ENCODE results near the gene INO80E. TPM values are rescaled to one million over a fixed set of nuclear protein-coding genes. Genes with fewer than 3 reads are reported as not detected.

The INO80E gene
- total RNA-seq, 1 donor from 2014 or later = 29.0 TPM

GRCh38 chr16:29984137-29984763 lies 11.8 kb upstream of the INO80E start:
- peaks cover 100% of the 10 kb centered on the region for H3K36me3 ChIP-seq
- DNase-seq = no peak
- H3K4me3 ChIP-seq = no peak overlapping the region
- no peaks in the 10 kb centered on the region for H3K9me3 ChIP-seq (replicated peaks)
- peaks cover 20% of the 10 kb centered on the region for H3K4me1 ChIP-seq
- H3K27ac ChIP-seq (replicated peaks) = no peak overlapping the region
- H3K27me3 ChIP-seq (ENCODE audit: low read depth) = no peaks in the 10 kb centered on the region
- no peak for TF ChIP-seq CTCF (IDR thresholded peaks at IDR 0.05; ENCODE audit: borderline replicate concordance)
- intact Hi-C loops (cut with micrococcal nuclease) = no loop called here

- Histone ChIP-seq H3K27me3 (ENCODE audit: low read depth) (no peaks in the 10 kb centered on the region), H3K4me1 (peaks cover 16% of the 10 kb centered on the region), H3K36me3 (peaks cover 100% of the 10 kb centered on the region), H3K9me3 (replicated peaks) (no peaks in the 10 kb centered on the region), H3K27ac (replicated peaks) (no peak overlapping the region), H3K4me3 (no peak overlapping the region)
- TF ChIP-seq CTCF (IDR thresholded peaks at IDR 0.05; ENCODE audit: borderline replicate concordance) = no peak
- no peak for DNase-seq
- intact Hi-C loops (cut with micrococcal nuclease) = no loop called here
These were observed 11.3 kb upstream of the INO80E start for GRCh38 chr16:29984764-29985147.

- Histone ChIP-seq H3K36me3 (peaks cover 100% of the 10 kb centered on the region), H3K4me1 (peaks cover 11% of the 10 kb centered on the region), H3K9me3 (replicated peaks) (no peaks in the 10 kb centered on the region), H3K27ac (replicated peaks) (no peak overlapping the region), H3K4me3 (no peak overlapping the region), H3K27me3 (ENCODE audit: low read depth) (no peaks in the 10 kb centered on the region)
- DNase-seq = no peak
- intact Hi-C loops (cut with micrococcal nuclease) = no loop called here
- TF ChIP-seq CTCF (IDR thresholded peaks at IDR 0.05; ENCODE audit: borderline replicate concordance) = no peak
These were observed 10.7 kb upstream of the INO80E start for GRCh38 chr16:29985271-29985811.

GRCh38 chr16:29986231-29986630 lies 9.8 kb upstream of the INO80E start:
- peaks cover 100% of the 10 kb centered on the region for H3K36me3 ChIP-seq
- H3K27me3 ChIP-seq (ENCODE audit: low read depth) = no peaks in the 10 kb centered on the region
- intact Hi-C loops (cut with micrococcal nuclease) = no loop called here
- no peak for DNase-seq
- no peak overlapping the region for H3K27ac ChIP-seq (replicated peaks)
- H3K4me1 ChIP-seq = peaks cover 8% of the 10 kb centered on the region
- TF ChIP-seq CTCF (IDR thresholded peaks at IDR 0.05; ENCODE audit: borderline replicate concordance) = no peak
- no peaks in the 10 kb centered on the region for H3K9me3 ChIP-seq (replicated peaks)
- H3K4me3 ChIP-seq = no peak overlapping the region

GRCh38 chr16:29986931-29987330 lies 9.1 kb upstream of the INO80E start:
- TF ChIP-seq CTCF (IDR thresholded peaks at IDR 0.05; ENCODE audit: borderline replicate concordance) = no peak
- peaks cover 100% of the 10 kb centered on the region for H3K36me3 ChIP-seq
- intact Hi-C loops (cut with micrococcal nuclease) = no loop called here

More at GRCh38 chr16:29986931-29987330, 9.1 kb upstream of the INO80E start:
- H3K27me3 ChIP-seq (ENCODE audit: low read depth) = no peaks in the 10 kb centered on the region
- peaks cover 6% of the 10 kb centered on the region for H3K4me1 ChIP-seq
- no peak overlapping the region for H3K4me3 ChIP-seq
- no peak overlapping the region for H3K27ac ChIP-seq (replicated peaks)
- H3K9me3 ChIP-seq (replicated peaks) = no peaks in the 10 kb centered on the region
- no peak for DNase-seq
